Ovary (tissue), 9 donors: ENCODE data around the gene RIN3. TPM values are rescaled to one million over a fixed set of nuclear protein-coding genes. Genes with fewer than 3 reads are reported as not detected.

Source experiments
- DNase-seq, 5 donors: peaks; one replicate each; pipeline ENCODE4 v3.0.0-alpha.2; 2019 to 2020
- H3K27ac ChIP-seq, 2 donors: fragments of 200-600 bp; one replicate each; pipeline versions ENCODE4 v1.5.1 to v1.8.0; 2019 to 2022
- H3K27me3 ChIP-seq: fragments of 200-600 bp; one replicate; pipeline ENCODE4 v1.8.0; 2022
- H3K36me3 ChIP-seq: fragments of 200-600 bp; sonication (generic); one replicate; pipeline ENCODE4 v1.5.1; 2019
- H3K4me1 ChIP-seq: one replicate; pipeline ENCODE4 v1.8.1; 2013; ENCODE audit warnings: mild to moderate bottlenecking, moderate library complexity; ENCODE audit not compliant: insufficient read depth
- H3K4me3 ChIP-seq: fragments of 200-600 bp; sonication (generic); one replicate; pipeline ENCODE4 v1.5.1; 2017
- H3K9me3 ChIP-seq, 2 donors: fragments of 200-600 bp in 1 of 2; sonication (generic) in 1 of 2; one replicate each; pipeline versions ENCODE4 v1.5.1 to v1.8.1; 2013 to 2019; ENCODE audit warnings: mild to moderate bottlenecking in 1 of 2, moderate library complexity in 1 of 2
- EP300 ChIP-seq: sonication (generic); formaldehyde crosslinking; IDR thresholded peaks from one replicate; pipeline ENCODE4 v1.6.1; 2017; ENCODE audit warnings: antibody characterized with exemption
- POLR2A ChIP-seq: fragments of 450-650 bp; IDR thresholded peaks from one replicate; pipeline ENCODE4 v1.6.1; 2017; ENCODE audit warnings: antibody characterized with exemption, mild to moderate bottlenecking, moderate library complexity
- WGBS, 3 donors: extraction: QIAGEN DNeasy Blood & Tissue Kit in 1 of 3; methylation state at CpG; one replicate each; pipeline versions ENCODE4 v1.1.5 to v1.1.7; 2013 to 2017; 5-methylcytosine and 5-hydroxymethylcytosine counted together
- intact Hi-C, 4 donors: fragments of 100-400 bp; cut with DNase I; formaldehyde crosslinking; loops; one replicate each; pipeline versions ENCODE4 v1.11.0 to v1.15.1; 2022 to 2023
- polyA plus RNA-seq, 2 donors: library from polyadenylated mRNA; stranded (reverse); fragments of 200-250 nt in 1 of 2; fragments of 350-450 nt in 1 of 2; fragmentation: Illumina TruSeq in 1 of 2; extraction: RNeasy Lipid Tissue Mini Kit (QIAGEN cat#74804) in 1 of 2; gene quantifications; one replicate each; pipeline ENCODE4 v1.2.3, GENCODE V29; 2013 to 2014
- total RNA-seq, 7 donors: library from RNA; depleted of rRNA in 2 of 7; stranded (reverse); fragments of >200 nt in 2 of 7; fragmentation: NEBNext Ultra II Directional in 3 of 7; extraction: Animal tissue kit (Norgen Biotek cat#: 25700) in 3 of 7; gene quantifications; one replicate each; pipeline versions ENCODE4 v1.1.0 to v1.2.4, GENCODE V29; 2016 to 2023
- TF ChIP-seq, protein P1 (sequence below), 3 donors: fragments of 450-650 bp in 2 of 3; fragments of 200-600 bp in 1 of 3; IDR thresholded peaks; one replicate each; pipeline versions ENCODE4 v1.5.1 to v1.8.0; 2016 to 2022; ENCODE audit warnings: antibody characterized with exemption in 3 of 3, mild to moderate bottlenecking in 1 of 3
- donor health status: DM: no; HTN: no; CAD: no; lungs with moderate emphysema.
- donor health status: DM: no; HTN: no; CAD: no.
- donor health status: Bipolar disorder and iron deficiency.
- donor health status: DM: yes; HTN: yes; CAD: no.
- donor health status: DM: no; HTN: no; CAD: no.
- donor health status: DM: yes; HTN: yes; CAD: no.

The RIN3 gene
- total and polyA plus RNA-seq, 9 donors = 3.8 to 27.9 (median 13.9) TPM

DNA sequence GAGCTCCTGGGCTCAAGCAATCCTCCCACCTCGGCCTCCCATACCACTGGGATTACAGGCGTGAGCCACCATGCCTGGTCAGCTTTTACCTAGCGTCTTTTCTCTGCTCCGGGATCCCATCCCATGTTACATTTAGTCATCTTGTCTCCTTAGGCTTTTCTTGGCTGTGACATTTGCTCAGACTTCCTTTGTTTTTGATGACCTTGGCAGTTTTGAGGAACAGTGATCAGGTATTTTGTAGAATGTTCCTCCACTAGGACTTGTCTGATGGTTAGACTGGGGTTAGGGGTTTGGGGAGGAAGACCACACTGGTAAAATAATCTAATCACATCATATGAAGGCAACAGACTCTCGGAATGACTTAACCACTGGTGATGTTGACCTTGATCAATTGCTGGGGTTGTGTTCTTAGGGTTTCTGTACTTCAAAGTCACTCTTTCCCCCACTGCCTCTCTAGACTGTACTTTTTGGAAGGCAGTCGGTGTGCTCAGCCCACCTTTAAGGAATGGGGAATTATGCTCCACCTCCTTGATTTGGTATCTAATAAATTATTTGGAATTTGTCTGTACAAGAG lies 48.4 kb downstream of the RIN3 start:
- Histone ChIP-seq H3K27ac (no peak overlapping the region), H3K27me3 (no peaks in the 10 kb centered on the region), H3K4me3 (no peak overlapping the region), H3K4me1 (peaks cover 11% of the 10 kb centered on the region), H3K36me3 (no peaks in the 10 kb centered on the region), H3K9me3 (no peaks in the 10 kb centered on the region)
- TF ChIP-seq POLR2A = no peak
- no peak for TF ChIP-seq EP300
- TF ChIP-seq, protein P1, sequence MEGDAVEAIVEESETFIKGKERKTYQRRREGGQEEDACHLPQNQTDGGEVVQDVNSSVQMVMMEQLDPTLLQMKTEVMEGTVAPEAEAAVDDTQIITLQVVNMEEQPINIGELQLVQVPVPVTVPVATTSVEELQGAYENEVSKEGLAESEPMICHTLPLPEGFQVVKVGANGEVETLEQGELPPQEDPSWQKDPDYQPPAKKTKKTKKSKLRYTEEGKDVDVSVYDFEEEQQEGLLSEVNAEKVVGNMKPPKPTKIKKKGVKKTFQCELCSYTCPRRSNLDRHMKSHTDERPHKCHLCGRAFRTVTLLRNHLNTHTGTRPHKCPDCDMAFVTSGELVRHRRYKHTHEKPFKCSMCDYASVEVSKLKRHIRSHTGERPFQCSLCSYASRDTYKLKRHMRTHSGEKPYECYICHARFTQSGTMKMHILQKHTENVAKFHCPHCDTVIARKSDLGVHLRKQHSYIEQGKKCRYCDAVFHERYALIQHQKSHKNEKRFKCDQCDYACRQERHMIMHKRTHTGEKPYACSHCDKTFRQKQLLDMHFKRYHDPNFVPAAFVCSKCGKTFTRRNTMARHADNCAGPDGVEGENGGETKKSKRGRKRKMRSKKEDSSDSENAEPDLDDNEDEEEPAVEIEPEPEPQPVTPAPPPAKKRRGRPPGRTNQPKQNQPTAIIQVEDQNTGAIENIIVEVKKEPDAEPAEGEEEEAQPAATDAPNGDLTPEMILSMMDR (IDR thresholded peaks at IDR 0.05) = no peak
- DNase-seq = no peak
- 94 to 96% (median 96%) methylated on average over 6 of the region's 6 CpGs for whole genome bisulfite sequencing, 3 donors
- intact Hi-C loops = no loop called here

DNA sequence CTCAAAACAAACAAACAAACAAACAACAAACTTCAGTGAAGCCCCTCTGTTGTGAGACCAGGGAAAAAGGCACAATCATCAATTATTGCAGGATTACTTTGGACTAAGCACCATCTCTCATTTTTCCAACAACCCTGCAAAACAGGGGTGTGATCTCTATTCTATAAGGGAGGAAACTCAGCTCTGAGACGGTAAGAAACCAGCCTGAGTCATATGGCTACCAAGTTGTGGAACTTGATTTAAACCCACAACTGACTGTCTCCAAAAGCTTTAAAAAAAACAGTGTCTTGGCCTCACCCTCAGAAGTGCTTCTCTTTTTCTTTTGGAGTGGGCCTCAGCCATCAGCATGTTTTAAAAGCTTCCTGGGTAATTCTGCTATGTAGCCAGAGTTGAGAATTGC lies 49.8 kb downstream of the RIN3 start:
- Histone ChIP-seq H3K27ac (no peak overlapping the region), H3K36me3 (no peaks in the 10 kb centered on the region), H3K4me1 (peaks cover 11% of the 10 kb centered on the region), H3K4me3 (no peak overlapping the region), H3K9me3 (no peaks in the 10 kb centered on the region), H3K27me3 (no peaks in the 10 kb centered on the region)
- TF ChIP-seq POLR2A (no peak), EP300 (no peak)
- TF ChIP-seq, protein P1 (IDR thresholded peaks at IDR 0.05) = no peak
- WGBS, 3 donors = 50 to 59% (median 58%) methylated on average over 1 of the region's 1 CpG
- DNase-seq = no peak
- intact Hi-C loops = no loop called here

DNA sequence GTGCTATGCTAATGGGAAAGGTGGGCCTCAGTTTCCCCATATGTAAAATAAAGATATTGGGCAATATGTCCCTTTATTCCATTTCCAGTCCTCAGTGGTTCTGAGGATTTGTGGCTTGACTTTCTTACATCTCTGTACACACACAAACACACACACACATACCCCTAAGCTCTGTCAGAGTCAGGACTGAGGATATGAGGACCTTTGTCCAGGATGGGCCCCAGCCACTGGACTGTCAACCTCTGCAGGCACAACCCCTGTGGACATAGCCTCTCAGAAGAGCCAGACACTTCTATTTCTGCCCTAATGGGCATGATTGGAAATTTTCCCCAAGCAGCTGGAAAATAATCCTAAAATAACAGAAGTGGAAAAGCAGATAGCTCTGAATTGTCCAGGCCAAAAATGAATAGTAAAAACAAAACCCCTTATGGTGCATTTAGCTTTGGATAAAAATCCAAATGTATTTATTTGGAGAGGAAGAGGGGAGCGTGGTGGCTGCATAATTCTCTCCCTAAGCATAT lies 50.2 kb downstream of the RIN3 start:
- peaks cover 11% of the 10 kb centered on the region for H3K4me1 ChIP-seq
- TF ChIP-seq, protein P1 (IDR thresholded peaks at IDR 0.05) = no peak
- no peak for TF ChIP-seq POLR2A
- TF ChIP-seq EP300 = no peak
- no peaks in the 10 kb centered on the region for H3K36me3 ChIP-seq
- WGBS, 3 donors = 24 to 52% (median 36%) methylated on average over 1 of the region's 1 CpG
- no peaks in the 10 kb centered on the region for H3K9me3 ChIP-seq
- intact Hi-C loops = no loop called here
- no peak overlapping the region for H3K4me3 ChIP-seq
- no peaks in the 10 kb centered on the region for H3K27me3 ChIP-seq
- no peak overlapping the region for H3K27ac ChIP-seq
- no peak for DNase-seq

DNA sequence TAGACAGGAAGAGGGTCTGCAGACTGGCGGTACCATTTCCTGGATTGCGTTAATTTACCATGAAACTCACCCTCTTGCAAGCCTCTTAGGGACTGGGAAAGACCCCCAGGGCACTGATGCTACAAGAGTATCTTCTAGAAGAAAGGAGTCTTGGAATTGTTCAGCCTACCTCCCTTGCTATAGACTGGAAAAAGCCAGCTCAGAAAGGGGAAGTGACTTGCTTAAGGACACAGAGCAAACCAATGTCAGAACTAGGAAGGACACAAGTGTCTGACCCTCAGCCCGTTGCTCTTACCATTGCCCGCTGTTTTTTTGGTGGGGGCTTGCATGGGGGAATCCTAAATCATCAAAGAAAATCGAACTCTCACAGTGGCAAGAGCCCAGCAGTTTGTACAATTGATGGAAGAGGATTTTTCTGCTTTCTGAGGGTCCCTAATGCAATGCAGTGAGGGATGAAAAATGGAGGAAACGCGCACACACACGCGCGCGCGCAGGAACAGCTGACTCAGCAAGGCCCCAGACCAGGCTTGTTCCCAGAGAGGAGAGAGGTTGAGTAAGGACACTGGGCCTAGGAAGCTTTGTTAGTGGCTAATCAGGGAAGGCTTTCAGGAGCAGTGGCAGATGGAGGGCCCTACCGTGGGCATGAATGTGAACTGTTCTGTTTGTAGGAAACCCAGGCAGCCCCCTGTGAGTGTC lies 50.9 kb downstream of the RIN3 start:
- 84 to 85% (median 84%) methylated on average over 13 of the region's 13 CpGs for WGBS, 3 donors
- no peak for DNase-seq

More for the DNA sequence above, 50.9 kb downstream of the RIN3 start:
- H3K4me3 ChIP-seq = no peak overlapping the region
- TF ChIP-seq, protein P1 (IDR thresholded peaks at IDR 0.05) = no peak
- no peaks in the 10 kb centered on the region for H3K9me3 ChIP-seq
- intact Hi-C loops = no loop called here
- H3K27ac ChIP-seq = no peak overlapping the region
- H3K36me3 ChIP-seq = no peaks in the 10 kb centered on the region
- peaks cover 11% of the 10 kb centered on the region for H3K4me1 ChIP-seq
- H3K27me3 ChIP-seq = no peaks in the 10 kb centered on the region
